Astrocyte (in vitro differentiated cells and primary cell): Measurements from ENCODE around the gene ZNF879. TPM values are rescaled to one million over a fixed set of nuclear protein-coding genes. Genes with fewer than 3 reads are reported as not detected.

Source experiments
- DNase-seq: peaks from one replicate; pipeline ENCODE4 v3.0.0-alpha.2; 2010; ENCODE audit warnings: low read depth
- FAIRE-seq: peaks from 2 replicates; lab custom pipeline; 2011; peaks lifted over from hg19 to GRCh38; lab: Jason Lieb, UNC
- H2AFZ ChIP-seq: 2 replicates; pipeline ENCODE4 v1.6.0; 2012; ENCODE audit warnings: low read depth, low read length, inconsistent platforms
- H3K27ac ChIP-seq: 2 replicates; pipeline ENCODE4 v1.5.1; 2011; ENCODE audit warnings: low read depth, low read length, inconsistent platforms
- H3K27me3 ChIP-seq: 2 replicates; pipeline ENCODE4 v1.6.0; 2011; ENCODE audit warnings: low read length, inconsistent platforms; ENCODE audit not compliant: insufficient read depth
- H3K36me3 ChIP-seq: 2 replicates; pipeline ENCODE4 v1.5.1; 2011; ENCODE audit warnings: low read length, inconsistent platforms; ENCODE audit not compliant: insufficient read depth
- H3K4me1 ChIP-seq: 2 replicates; pipeline ENCODE4 v1.5.1; 2011; ENCODE audit warnings: low read length, inconsistent platforms; ENCODE audit not compliant: insufficient read depth
- H3K4me2 ChIP-seq: 2 replicates; pipeline ENCODE4 v1.6.0; 2012; ENCODE audit warnings: low read length, inconsistent platforms
- H3K4me3 ChIP-seq: 2 replicates; pipeline ENCODE4 v1.5.1; 2011; ENCODE audit warnings: low read depth, mild to moderate bottlenecking, low read length, inconsistent platforms; ENCODE audit not compliant: insufficient read depth
- H3K79me2 ChIP-seq: 2 replicates; pipeline ENCODE4 v1.6.0; 2012; ENCODE audit warnings: mild to moderate bottlenecking, low read length, inconsistent platforms; ENCODE audit not compliant: insufficient read depth
- H3K9ac ChIP-seq: 2 replicates; pipeline ENCODE4 v1.6.0; 2012; ENCODE audit warnings: mild to moderate bottlenecking, low read length, inconsistent platforms
- H3K9me3 ChIP-seq: 2 replicates; pipeline ENCODE4 v1.5.1; 2012; ENCODE audit warnings: low read depth, mild to moderate bottlenecking, low read length, inconsistent platforms; ENCODE audit not compliant: insufficient read depth
- H4K20me1 ChIP-seq: 2 replicates; pipeline ENCODE4 v1.6.0; 2012; ENCODE audit warnings: low read length, inconsistent platforms; ENCODE audit not compliant: insufficient read depth
- H3K27ac Mint-ChIP-seq: one replicate; pipeline ENCODE4 v1.8.0; 2021; ENCODE audit warnings: mild to moderate bottlenecking, mixed read lengths; ENCODE audit not compliant: unreplicated experiment
- H3K27me3 Mint-ChIP-seq: one replicate; pipeline ENCODE4 v1.8.0; 2021; ENCODE audit warnings: low read depth, mixed read lengths; ENCODE audit not compliant: unreplicated experiment
- H3K36me3 Mint-ChIP-seq: one replicate; pipeline ENCODE4 v1.8.0; 2021; ENCODE audit warnings: low read depth, mixed read lengths; ENCODE audit not compliant: unreplicated experiment
- H3K4me1 Mint-ChIP-seq: one replicate; pipeline ENCODE4 v1.8.0; 2021; ENCODE audit warnings: low read depth, mixed read lengths; ENCODE audit not compliant: unreplicated experiment
- H3K4me3 Mint-ChIP-seq: one replicate; pipeline ENCODE4 v1.8.0; 2021; ENCODE audit warnings: mild to moderate bottlenecking, moderate library complexity, mixed read lengths; ENCODE audit not compliant: unreplicated experiment
- H3K9me3 Mint-ChIP-seq: one replicate; pipeline ENCODE4 v1.8.0; 2021; ENCODE audit warnings: mild to moderate bottlenecking, mixed read lengths; ENCODE audit not compliant: unreplicated experiment
- EZH2 ChIP-seq: IDR thresholded peaks from 2 replicates; pipeline ENCODE4 v1.6.1; 2012; ENCODE audit warnings: mild to moderate bottlenecking, low read length, inconsistent platforms; ENCODE audit not compliant: insufficient read depth
- total RNA-seq: library from RNA; stranded (reverse); gene quantifications from 2 replicates; pipeline ENCODE4 v1.2.1, GENCODE V29; 2021
- TF ChIP-seq, protein P1 (sequence below): IDR thresholded peaks from 2 replicates; pipeline ENCODE4 v1.5.1; 2011; ENCODE audit warnings: low read depth, mild to moderate bottlenecking, inconsistent platforms, low read length, moderate library complexity; ENCODE audit not compliant: insufficient read depth

ZNF879 gene
- total RNA-seq, 1 donor from 2014 or later = 1.9 TPM

DNA sequence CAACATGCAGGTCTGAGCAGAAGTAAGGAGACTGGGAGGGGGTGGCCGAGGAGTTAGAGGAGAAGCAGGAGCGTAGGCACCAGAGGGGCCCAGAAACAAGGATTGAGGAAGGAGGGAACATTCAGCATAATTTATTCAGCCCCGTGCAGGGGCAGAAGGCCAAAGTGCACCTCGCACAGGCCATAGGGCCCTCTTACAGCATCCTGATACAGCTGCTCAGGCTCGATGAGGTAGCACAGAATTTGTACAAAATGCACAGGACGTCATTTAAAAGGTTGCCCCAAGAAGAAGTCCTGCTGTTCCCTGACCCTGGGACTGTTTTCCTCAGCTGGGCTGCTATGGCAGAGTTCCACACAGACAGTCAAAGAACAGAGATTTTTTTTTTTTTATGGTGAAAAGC lies 26.4 kb upstream of the ZNF879 start:
- Histone ChIP-seq H3K9me3 (peaks cover 4% of the 10 kb centered on the region), H3K4me2 (no peak overlapping the region), H3K36me3 (no peaks in the 10 kb centered on the region), H3K79me2 (no peaks in the 10 kb centered on the region), H4K20me1 (no peaks in the 10 kb centered on the region), H3K27ac (no peak overlapping the region), H2AFZ (no peak overlapping the region), H3K27me3 (peaks cover 3% of the 10 kb centered on the region), H3K4me1 (no peaks in the 10 kb centered on the region), H3K9ac (no peak overlapping the region), H3K4me3 (no peak overlapping the region)
- FAIRE-seq (no peak), DNase-seq (no peak)
- Mint-ChIP-seq H3K27ac (no peak overlapping the region), H3K27me3 (peaks cover 50% of the 10 kb centered on the region), H3K4me1 (peaks cover 3% of the 10 kb centered on the region), H3K9me3 (peaks cover 34% of the 10 kb centered on the region), H3K36me3 (no peaks in the 10 kb centered on the region), H3K4me3 (no peak overlapping the region)
- TF ChIP-seq, protein P1, sequence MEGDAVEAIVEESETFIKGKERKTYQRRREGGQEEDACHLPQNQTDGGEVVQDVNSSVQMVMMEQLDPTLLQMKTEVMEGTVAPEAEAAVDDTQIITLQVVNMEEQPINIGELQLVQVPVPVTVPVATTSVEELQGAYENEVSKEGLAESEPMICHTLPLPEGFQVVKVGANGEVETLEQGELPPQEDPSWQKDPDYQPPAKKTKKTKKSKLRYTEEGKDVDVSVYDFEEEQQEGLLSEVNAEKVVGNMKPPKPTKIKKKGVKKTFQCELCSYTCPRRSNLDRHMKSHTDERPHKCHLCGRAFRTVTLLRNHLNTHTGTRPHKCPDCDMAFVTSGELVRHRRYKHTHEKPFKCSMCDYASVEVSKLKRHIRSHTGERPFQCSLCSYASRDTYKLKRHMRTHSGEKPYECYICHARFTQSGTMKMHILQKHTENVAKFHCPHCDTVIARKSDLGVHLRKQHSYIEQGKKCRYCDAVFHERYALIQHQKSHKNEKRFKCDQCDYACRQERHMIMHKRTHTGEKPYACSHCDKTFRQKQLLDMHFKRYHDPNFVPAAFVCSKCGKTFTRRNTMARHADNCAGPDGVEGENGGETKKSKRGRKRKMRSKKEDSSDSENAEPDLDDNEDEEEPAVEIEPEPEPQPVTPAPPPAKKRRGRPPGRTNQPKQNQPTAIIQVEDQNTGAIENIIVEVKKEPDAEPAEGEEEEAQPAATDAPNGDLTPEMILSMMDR = no peak
- TF ChIP-seq EZH2 = no peak

DNA sequence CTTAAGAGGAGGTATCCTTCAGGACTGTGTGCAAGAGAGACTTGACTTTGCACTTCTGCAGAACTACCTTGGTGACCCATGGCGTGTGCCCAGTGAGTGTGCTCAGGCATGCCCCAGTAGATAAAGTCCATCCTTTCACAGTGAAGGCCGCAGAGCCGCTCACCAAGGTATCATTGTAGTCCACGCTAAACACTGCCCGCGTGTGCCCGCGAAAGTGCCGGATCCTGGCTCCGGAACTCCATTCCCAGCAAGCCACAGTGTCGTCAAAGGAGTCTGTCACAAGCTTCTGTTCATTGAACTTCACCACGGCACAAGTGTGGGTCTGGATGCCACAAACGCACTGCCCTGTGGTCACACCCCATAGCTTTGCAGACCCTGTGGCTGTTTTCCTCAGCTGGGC lies 25.2 kb upstream of the ZNF879 start:
- H3K27ac ChIP-seq = no peak overlapping the region
- no peak for TF ChIP-seq EZH2
- TF ChIP-seq, protein P1 = no peak
- DNase-seq = no peak
- Mint-ChIP-seq H3K9me3 (peaks cover 26% of the 10 kb centered on the region), H3K27me3 (peaks cover 39% of the 10 kb centered on the region), H3K4me3 (no peak overlapping the region), H3K4me1 (peaks cover 3% of the 10 kb centered on the region), H3K36me3 (no peaks in the 10 kb centered on the region), H3K27ac (no peak overlapping the region)
- H2AFZ ChIP-seq = no peak overlapping the region
- FAIRE-seq = no peak
- no peaks in the 10 kb centered on the region for H3K36me3 ChIP-seq
- H3K27me3 ChIP-seq = peaks cover 3% of the 10 kb centered on the region
- no peaks in the 10 kb centered on the region for H3K4me1 ChIP-seq
- H3K9ac ChIP-seq = no peak overlapping the region
- no peak overlapping the region for H3K4me2 ChIP-seq
- H3K9me3 ChIP-seq = peaks cover 4% of the 10 kb centered on the region
- no peaks in the 10 kb centered on the region for H3K79me2 ChIP-seq
- no peaks in the 10 kb centered on the region for H4K20me1 ChIP-seq
- H3K4me3 ChIP-seq = no peak overlapping the region

DNA sequence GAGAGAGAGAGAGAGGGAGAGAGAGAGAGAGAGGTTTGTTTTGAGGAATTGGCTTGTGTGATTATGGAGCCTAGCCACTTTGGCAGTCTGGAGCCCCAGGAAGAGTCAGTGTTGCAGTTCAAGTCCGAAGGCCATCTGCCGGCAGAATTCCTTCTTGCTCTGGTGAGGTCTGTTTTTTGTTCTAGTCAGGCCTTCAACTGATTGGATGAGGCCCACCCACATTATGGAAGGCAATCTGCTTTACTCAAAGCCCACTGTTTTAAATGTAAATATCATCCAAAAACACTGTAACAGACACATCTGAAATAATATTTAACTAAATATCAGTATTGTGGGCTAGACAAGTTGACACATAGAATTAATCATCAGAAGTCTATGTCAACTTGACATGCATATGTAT lies 17.0 kb upstream of the ZNF879 start:
- FAIRE-seq (no peak), DNase-seq (no peak)
- no peaks in the 10 kb centered on the region for H3K27me3 ChIP-seq
- no peaks in the 10 kb centered on the region for H3K9me3 ChIP-seq
- H3K36me3 Mint-ChIP-seq = no peaks in the 10 kb centered on the region
- no peak overlapping the region for H3K27ac ChIP-seq
- H3K4me2 ChIP-seq = no peak overlapping the region
- no peaks in the 10 kb centered on the region for H3K27me3 Mint-ChIP-seq
- H3K9me3 Mint-ChIP-seq = peaks cover 21% of the 10 kb centered on the region
- no peak overlapping the region for H3K27ac Mint-ChIP-seq
- H3K79me2 ChIP-seq = no peaks in the 10 kb centered on the region
- H4K20me1 ChIP-seq = no peaks in the 10 kb centered on the region
- H3K4me1 Mint-ChIP-seq = no peaks in the 10 kb centered on the region
- no peaks in the 10 kb centered on the region for H3K4me1 ChIP-seq
- H3K4me3 Mint-ChIP-seq = no peak overlapping the region
- TF ChIP-seq, protein P1 = no peak
- no peak for TF ChIP-seq EZH2
- H3K4me3 ChIP-seq = no peak overlapping the region
- no peak overlapping the region for H2AFZ ChIP-seq
- H3K9ac ChIP-seq = no peak overlapping the region
- H3K36me3 ChIP-seq = no peaks in the 10 kb centered on the region
